NCI-H2196 (cell line): ENCODE data around the gene GRM6.

ENCODE experiments used
- DNase-seq: peaks from one replicate; lab custom pipeline; 2025; ENCODE audit not compliant: unreplicated experiment; lab: John Stamatoyannopoulos, UW

Gene GRM6

DNA sequence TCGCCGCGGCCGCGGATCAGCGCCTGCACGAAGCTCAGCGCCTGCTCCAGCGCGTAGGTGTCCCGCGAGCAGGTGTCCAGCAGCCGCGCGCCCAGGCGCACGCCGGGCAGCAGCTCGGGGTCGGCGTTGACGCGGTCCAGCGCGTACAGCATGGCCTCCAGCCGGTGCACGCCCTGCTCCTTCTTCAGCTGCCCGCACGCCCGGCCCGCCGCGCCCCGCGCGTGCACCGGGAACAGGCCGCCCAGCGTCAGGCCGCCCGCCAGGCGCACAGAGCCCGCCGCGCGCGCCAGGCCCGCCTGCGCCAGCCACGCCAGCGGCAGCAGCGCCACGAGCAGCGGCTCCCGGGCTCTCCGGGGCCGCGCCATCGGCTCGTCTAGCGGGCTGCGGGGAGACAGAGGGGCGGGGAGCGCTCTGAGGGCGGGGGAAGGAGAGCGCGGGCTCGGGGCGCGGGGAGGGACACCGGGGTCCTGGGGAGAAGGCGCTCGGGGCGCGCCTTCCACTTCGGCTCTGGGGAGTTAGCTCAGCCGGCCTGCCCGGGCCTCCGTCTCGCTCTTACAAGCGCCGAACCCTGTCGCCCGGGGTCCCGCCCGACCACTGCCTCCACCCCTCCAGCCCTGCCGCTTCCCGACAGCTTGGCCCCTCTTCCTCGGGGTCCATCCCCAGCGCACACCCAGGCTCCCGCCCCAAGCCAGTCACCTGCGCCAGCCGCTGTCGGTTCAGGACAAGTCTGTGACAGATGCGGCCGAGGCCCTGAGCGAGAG, at the start of gene GRM6:
Gene GRM6, minus strand, starts transcription at position 741 of the 761 bp plus-strand sequence. Its CDS starts 376 bp downstream, at position 365.
- no peak for DNase-seq

- no peak for DNase-seq
Observed at GRCh38 chr5:179044765-179045164, 49.6 kb upstream of the GRM6 start.

DNA sequence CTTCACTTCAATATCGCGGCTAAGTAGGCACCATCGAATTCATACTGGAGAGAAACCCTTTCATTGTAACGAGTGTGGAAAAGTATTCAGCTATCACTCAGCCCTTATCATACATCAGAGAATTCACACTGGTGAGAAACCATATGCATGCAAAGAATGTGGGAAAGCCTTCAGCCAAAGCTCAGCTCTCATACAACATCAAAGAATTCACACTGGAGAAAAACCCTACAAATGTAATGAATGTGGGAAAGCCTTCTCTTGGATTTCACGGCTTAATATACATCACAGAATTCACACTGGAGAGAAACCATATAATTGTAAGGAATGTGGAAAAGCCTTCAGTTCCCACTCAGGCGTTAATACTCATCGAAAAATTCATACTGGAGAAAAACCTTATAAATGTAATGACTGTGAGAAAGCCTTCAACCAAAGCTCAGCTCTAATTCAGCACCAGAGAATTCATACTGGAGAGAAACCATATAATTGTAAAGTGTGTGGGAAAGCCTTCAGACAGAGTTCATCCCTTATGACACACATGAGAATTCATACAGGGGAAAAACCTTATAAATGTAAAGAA, 38.0 kb upstream of the GRM6 start:
- DNase-seq, result no peak

- no peak for DNase-seq
Observed at GRCh38 chr5:179023528-179024189, 28.5 kb upstream of the GRM6 start, which contains the start of gene ZNF879. TSS of gene ZNF879 (plus strand) at chr5:179023804. CDS start at chr5:179025005, 1,201 bp downstream.

DNA sequence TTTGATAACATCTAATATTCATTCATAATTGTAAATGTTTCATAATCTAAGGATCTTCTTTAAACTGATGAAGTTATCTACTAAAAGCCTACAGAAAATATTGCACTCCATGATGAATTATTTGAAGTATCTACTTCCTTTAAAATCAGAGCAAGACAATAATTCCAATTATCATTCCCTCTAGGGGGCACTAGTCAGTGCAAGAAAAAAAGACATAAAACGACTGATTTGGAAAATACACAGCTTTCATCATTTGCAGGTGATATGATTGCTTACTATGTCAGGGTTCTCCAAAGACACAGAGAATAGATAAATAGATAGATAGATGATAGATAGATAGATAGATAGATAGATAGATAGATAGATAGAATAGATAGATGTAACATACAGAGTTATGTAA, 13.5 kb upstream of the GRM6 start:
- DNase-seq, result no peak

- no peak for DNase-seq
Observed at GRCh38 chr5:179006564-179006963, 11.4 kb upstream of the GRM6 start.

DNA sequence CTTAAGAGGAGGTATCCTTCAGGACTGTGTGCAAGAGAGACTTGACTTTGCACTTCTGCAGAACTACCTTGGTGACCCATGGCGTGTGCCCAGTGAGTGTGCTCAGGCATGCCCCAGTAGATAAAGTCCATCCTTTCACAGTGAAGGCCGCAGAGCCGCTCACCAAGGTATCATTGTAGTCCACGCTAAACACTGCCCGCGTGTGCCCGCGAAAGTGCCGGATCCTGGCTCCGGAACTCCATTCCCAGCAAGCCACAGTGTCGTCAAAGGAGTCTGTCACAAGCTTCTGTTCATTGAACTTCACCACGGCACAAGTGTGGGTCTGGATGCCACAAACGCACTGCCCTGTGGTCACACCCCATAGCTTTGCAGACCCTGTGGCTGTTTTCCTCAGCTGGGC, 3.3 kb upstream of the GRM6 start:
- DNase-seq, result no peak

DNA sequence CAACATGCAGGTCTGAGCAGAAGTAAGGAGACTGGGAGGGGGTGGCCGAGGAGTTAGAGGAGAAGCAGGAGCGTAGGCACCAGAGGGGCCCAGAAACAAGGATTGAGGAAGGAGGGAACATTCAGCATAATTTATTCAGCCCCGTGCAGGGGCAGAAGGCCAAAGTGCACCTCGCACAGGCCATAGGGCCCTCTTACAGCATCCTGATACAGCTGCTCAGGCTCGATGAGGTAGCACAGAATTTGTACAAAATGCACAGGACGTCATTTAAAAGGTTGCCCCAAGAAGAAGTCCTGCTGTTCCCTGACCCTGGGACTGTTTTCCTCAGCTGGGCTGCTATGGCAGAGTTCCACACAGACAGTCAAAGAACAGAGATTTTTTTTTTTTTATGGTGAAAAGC, 2.1 kb upstream of the GRM6 start:
- no peak for DNase-seq

- DNase-seq, result no peak
Observed at GRCh38 chr5:178996156-178996555, 1.0 kb upstream of the GRM6 start.

GRCh38 chr5:178995341-178995690, 196 bp upstream of the GRM6 start:
- DNase-seq, result no peak

- DNase-seq, result no peak
Observed at GRCh38 chr5:178993955-178994579, 1.1 kb downstream of the GRM6 start.

- no peak for DNase-seq
Observed at GRCh38 chr5:178993236-178993765, 1.8 kb downstream of the GRM6 start.

DNA sequence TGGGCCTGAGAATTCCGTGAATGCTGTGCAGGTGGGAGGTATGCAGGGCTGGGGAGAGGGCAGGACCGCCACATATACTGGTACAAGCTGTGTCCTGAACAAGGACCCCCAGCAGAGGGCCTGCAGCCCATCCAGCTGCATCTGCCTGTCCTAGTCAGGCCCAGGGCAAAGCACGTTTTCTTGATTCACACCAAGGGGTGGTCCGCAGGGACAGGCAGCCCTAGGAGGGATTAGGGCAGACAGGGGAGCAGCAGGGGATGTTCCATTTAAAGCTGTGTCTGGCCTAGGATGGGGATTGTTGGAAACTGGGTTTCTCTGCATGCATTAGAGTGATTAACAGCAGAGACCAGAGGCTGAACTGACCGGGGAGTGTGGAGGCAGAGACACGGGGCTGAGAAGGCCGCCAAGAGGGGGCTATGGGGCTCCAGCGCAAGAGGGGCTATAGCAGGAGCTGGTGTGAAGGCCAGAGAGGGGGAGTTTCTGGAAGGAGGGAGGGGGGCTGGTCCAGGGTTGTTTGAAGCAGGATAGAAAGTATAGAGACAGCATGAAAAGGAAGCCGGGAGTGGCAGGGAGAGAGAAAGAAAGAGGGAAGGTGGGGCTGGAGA, 2.7 kb downstream of the GRM6 start:
- DNase-seq, result no peak

GRCh38 chr5:178991190-178992145, 3.7 kb downstream of the GRM6 start:
- DNase-seq, result no peak

DNA sequence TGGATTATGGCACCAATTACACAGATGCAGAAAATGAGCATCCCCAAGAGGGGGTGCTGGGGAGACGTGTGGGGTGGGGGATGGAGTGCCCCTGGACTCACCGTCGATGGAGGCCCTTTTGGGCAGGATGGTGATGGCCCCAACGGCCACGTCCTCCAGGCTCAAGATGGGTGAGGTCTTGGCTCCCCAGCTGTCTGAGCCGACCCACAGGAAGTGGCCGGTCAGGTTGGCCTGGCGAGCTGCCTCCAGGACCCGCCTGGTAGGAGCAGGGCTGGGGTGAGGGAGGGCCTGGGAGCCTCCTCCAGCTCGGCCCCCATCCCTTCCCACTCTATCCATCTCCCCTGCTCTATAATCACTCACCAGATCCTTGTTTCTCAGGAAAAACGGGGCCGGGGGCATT, 4.6 kb downstream of the GRM6 start:
- no peak for DNase-seq

DNA sequence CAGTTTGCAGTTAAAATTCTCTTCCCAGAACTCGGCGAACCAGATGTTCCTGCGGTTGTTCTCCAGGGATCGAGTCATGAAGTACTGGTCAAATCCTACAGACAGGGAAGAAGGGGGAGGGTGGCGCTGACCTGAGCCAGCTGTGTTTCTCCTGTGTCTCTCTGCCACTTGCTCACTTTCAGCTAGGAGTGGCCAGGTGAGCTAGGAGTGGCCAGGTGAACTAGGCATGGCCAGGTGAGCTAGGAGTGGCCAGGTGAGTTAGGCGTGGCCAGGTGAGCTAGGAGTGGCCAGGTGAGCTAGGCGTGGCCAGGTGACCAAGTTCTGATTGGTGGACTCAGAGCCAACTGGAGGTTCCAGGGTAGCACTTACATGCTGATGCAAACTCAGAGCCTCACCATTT, 5.8 kb downstream of the GRM6 start:
- no peak for DNase-seq

DNA sequence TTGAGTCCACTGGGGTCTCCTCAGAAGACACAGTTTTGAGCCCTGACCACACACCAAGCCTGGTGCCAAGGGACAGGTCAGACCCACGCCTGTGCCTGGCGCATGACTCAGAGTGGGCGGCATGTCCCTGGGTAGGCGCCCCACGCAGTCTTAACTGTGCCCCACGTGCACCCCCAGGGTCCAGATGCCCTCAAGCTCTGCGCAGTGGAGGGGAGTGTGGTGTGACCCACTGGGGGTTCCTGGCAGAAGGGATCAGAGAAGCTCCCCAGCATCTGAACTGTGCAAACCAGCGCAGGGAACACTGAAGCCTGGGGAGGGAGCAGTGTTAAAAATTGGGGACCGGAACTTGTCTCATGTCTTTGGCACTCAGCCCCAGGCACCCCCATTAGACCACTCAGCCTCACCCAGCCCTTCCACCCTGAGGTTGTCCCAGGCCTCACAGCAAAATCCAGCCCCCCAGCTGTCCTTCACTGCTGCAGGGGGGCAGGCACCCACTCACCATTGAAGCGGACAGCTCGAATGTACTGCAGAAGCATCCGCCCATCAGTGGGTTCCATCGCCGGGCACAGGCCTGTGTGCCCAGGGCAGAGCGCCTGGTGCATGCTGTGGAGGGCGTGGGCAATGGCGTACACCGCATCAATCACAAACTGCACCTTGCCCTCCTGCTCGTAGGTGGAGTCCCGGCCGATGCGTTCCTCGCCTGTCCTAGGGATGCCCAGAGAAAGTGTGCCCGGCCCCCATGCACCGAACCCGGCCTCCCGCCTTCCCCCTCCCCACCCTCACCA, 6.5 kb downstream of the GRM6 start:
- DNase-seq, result no peak

DNA sequence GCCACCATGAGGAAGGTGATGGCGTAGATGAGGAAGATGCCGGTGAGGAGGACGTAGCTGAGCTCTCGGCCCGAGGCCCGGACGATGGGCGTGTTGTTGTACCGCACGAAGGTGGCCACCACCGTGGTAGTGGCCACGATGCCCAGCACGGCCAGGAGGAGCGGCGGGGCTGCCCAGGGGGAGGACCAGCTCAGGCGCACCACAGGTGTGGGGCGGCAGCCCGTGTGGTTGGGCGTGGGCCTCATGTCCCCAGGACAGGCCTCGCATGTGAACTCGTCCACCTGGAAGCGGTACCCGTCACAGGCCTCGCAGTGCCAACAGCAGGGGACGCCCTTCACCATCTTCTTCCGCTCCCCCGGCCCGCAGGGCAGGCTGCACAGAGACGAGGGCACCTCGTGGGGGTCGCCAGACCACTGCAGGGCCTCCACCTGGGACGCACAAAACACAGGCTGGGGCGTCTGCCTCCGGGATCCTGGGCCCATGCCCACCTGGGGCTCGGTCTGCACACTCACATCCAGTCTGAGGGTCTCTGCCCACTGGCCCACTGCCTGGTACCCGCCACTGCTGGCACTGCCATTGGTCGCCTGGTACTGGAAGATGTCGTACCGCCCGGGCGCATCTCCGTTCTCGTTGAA, 8.7 kb downstream of the GRM6 start:
- DNase-seq, result no peak
